Ureter (tissue), 1 donor: ENCODE results near the gene SEMA7A. TPM values are rescaled to one million over a fixed set of nuclear protein-coding genes. Genes with fewer than 3 reads are reported as not detected.

Experiments used
- DNase-seq: peaks from one replicate; pipeline ENCODE4 v3.0.0-alpha.2; 2020; ENCODE audit warnings: low spot score
- total RNA-seq: library from RNA; stranded (reverse); gene quantifications from one replicate; pipeline ENCODE4 v1.2.4, GENCODE V29; 2023
- donor health status: DM: yes; HTN: yes; CAD: no.

Gene SEMA7A
- total RNA-seq, 1 donor from 2014 or later, result 2.2 TPM

DNA sequence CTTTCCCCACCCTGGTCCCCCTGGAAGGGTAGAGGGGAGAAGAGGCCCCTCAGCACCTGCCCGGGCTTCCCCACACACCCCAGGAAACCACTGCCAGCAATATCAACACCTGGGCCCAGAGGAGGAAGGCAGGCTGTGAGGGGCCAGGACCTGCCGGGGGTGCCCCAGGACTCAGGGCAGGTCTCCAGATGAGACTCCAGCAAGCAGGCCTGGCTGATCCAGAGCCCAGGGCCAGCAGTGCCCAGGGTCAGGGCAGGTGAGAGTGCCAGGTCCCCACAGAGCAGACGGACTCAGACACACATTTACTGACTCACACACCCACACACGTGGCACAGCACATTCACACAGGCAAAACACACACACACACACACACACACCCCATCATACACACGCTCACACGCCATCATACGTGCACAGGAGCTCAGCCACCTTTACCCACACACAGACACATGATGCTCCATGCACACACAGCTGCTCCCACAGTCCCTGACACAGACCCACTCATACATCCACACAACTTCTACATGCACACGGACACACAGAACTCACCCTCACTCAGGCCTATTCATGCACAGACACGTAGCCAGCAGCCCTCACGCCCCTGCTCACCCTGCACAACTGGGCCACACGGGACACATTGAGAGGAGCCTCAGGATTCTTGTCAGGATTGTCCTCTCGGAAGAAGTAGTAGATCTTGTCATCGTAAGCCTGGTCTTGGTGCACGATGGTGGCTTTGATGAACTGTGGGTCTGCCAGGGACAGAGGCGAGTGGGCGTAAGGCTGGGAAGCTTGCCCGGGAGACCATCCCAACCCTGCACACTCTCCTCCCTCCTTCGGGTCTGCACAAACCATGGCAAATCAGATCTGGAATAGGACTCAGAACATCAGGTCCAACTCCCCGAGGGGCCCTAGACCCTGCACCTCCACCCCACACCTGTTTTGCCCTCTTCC lies 17.5 kb downstream of the SEMA7A start:
- DNase-seq, result no peak

DNA sequence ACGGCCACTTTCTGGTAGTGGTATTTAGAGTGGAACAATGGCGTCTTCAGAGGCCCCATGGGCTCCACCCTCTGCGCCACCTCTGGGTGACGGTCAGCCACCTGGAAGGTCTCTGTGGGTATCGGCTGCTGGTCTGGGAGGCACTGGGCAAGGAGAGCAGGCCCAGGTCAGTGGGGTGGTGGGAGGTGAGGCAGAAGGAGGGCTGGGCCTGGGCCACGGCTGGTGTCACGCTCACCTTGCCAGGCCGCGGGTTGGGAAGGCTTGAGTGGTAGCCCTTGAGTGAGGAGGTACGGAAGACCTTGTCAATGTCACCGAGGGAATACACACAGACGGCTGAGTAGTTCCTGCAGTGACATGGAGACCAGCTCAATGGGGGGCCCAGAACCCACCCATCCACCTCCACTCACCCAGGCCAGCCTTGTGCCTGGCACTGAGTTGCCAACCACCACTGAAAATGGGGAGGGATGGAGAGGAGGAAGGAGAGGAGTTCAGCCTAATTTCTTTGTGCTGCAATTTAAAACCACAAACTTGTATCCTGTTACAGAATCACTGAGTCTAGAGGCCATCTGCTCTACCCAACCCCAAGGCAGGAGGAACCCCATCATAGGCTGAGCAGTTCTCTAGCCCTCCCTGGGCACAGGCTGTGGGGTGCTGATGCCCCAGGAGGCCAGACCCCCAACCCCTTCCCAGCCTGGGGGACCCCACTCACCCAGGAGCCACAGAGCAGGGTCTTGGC lies 19.0 kb downstream of the SEMA7A start:
- DNase-seq, result no peak

DNA sequence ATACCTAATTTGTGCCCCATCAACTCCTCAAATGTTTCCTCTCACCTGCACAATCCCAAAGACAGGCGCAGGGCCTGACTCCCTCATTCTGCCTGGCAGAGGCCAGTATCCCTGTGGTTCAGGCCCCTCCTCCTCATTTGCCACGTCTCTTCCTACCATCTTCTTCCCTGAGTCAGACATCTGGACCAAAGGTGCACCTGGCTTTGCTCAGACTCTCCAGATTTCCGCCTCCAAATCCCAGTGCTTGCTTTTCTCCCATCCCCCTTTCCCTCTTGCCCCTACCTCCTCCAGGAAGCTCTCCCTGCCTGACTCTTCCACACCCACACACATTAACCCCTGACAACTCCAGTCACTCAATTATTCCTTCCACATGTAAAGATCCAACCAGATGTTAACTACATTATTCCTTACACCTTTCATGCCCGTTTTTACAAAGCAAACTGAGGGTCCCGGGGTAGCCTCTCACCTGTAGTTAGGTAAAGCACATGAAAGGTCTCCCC lies 19.6 kb downstream of the SEMA7A start:
- no peak for DNase-seq

DNA sequence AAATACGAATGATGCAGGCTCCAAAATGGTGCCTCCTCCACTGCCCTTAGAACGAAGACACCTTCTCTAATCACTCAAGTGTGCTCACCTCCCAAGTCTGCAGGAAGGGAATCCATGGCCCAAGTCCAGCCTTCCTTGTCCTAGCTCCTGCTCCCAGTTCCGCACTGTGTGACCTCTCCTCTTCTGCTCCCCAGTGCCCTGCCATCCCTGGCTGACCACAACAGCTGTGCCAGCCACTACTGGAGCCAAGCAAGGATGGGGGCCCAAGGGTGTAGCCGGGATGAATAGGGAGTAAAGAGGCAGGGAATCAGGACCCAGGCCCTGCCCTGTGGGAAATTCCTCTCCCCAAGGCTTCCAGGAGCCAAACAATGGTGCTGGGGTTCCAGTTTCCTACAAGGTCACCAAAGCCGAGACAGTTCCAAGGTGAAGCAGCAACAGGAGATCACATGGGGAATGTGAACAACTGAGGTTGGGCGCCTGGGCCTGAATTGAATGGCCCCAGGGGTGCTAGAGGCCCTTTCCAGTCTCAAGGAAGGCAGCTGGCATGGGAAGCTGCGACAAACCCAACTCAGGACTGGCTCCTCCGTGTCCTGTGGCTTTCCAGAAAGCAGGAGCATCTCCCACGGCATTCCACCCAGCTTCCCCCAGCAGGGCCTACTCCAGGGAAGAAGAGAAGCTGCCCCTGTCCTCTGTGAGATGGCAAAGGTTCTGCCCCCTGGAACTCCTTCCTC lies 20.2 kb downstream of the SEMA7A start:
- DNase-seq, result no peak

DNA sequence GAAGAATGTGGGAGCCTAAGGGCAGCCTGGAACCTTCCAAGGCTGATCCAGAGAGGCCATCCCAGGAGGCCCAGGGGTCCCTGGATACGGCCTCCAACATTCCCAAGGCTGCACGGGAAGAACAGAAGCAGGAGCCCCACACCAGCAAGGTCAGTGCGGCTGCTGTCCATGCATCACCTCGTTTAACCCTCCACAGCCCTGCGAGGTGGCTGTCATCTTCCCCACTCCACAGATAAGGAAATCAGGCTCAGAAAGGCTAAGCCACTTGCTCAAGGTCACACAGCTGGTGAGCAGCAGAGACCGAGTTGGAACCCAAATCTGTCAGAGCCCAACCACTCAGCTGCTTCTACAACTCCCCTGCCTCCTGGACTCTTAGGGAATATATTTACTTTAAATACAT lies 21.6 kb downstream of the SEMA7A start:
- DNase-seq, result no peak

DNA sequence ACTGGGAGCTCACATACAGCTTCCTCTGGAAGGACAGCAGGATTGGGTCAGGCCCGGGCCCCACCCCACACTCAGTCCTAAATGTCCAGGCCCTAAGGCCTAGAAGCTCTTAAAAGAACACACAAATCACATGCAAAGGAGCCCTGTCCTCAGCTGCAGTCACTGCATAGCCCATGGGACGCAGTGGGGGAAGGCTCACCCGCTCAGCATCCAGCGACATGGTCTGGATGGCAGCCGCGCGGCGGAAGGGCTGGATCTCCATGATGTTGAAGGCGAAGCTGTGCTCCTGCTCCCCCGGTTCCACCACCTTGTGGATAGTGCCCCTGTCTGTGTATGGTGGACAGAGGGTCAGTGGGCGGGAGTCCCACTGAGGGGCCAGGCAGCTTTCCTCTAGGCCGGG lies 22.1 kb downstream of the SEMA7A start:
- no peak for DNase-seq

DNA sequence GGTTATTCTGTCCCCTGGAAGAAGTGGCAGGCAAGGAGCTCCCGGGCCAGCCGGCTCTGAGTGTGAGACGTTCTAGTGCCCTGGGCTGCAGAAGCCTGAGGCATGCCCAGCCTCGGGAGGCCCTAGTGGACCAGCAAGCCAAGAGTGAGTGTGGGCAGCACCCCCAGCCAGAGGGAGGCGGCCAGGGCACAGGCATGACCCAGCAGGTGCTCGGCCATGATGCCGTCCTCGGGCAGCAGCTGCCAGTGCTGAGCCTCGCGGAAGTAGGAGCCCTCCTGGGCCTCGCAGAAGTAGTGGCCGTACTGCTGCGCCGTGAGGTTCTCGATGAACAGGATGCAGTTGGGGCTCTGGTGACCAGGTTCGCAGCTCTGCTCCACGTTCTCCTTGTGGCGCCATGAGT lies 23.3 kb downstream of the SEMA7A start:
- no peak for DNase-seq

DNA sequence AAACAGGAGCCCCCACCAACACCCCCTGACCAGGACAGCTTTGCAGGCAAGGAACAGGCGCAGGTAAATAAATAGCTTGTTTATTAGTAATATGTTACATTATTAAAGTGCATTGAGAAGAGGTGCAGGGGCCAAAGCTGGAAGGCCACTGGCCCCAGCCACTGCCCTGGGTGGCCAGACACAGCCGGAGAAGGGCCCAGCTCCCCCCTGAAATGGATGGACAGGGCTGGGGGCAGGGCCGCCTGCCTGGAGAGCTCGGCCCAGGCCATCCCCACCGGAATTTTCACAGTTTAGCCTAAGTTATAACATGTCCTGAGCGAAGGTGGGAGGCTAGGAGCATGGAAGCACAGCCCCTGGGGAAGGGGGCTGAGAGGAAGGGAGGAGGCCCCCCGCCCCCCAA lies 24.5 kb downstream of the SEMA7A start:
- no peak for DNase-seq

DNA sequence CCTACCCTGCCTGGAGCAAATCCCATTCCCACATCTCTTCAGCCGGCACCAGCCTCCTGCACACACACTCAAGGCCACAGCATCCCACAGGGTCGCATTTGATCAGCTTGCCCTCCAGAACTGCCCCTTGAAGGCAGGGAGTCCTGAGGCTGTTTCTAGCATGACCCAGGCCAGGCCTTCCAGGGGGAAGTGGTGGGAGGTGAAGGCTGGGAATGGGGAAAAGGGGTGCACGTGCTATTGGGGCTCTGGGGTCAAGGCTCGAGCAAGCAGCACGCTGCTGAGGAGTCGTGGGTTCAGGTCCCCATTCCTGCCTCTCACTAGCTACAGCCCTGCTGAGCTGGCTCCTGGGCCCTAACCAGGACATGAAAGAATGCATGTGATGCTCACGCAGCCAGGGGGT lies 24.9 kb downstream of the SEMA7A start:
- no peak for DNase-seq

DNA sequence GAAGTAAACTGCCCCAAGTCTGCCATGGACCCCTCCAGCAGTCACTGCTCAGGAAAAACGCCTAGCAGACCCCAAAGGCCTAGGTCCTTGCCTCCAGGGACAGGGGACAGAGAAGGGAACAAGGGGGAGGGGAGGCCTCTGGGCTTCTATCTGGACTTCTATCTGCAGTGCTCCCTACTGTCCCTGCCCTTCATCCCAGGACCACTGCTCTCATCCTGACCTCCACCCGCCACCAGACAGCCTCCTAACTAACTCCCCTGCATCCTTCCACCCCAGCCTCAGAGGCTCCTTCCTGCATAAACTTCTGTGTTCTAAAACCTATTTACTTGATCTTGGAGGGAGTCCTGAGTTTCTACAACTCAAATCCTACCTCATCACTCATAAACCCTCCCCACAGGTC lies 25.4 kb downstream of the SEMA7A start:
- no peak for DNase-seq

DNA sequence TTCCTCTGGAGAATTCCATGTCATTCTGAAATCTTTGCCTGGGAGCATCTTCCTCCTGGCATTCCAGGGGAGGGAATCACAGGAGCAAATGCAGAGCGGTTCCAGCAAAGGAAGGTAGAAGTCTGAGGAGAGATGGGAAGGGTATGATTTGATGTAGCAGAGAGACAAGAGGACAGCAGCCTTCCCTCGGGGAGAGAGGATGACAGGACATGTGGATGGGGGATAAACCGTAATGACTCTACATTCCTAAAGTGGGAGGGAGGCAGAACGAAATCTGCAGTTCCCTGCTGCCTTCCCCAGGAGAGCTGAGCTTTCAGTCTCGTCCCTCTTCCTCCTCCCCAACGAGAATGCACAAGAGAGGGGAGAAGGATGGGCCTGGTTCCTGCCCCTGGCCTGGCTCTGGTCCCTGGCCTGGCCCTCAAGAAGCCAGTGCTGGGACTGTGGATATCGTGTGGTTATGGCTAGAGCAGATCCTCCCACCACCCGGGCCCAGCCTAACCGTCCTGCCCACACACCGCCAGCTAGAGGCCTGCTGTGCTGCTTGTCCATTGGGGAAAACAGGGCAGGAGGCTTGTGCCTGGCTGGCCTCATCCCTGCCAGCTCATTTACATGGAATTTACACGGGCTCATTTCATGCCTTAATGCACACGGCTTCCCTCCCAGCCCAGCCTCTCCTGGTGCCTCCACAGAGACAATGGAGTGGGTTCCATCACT lies 26.6 kb downstream of the SEMA7A start:
- no peak for DNase-seq

DNA sequence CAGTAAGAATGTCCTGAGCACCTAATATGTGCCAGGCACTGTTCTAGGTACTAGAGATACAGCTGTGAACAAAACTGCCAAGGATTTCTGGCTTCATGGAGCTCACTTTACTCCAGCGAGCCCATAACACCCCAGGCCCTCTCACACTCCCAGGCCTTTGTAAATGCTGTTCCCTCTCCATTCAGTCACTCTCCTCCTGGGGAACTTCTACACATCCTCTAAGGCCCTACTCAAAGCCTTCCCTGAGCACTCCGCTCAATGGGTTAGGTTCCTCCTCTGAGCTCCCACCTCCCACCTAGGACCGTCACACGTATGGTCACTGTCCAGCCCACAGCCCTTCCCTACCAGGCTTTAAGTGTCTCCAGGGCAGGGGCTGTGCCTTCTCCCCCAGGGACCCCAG lies 27.2 kb downstream of the SEMA7A start:
- DNase-seq, result no peak

DNA sequence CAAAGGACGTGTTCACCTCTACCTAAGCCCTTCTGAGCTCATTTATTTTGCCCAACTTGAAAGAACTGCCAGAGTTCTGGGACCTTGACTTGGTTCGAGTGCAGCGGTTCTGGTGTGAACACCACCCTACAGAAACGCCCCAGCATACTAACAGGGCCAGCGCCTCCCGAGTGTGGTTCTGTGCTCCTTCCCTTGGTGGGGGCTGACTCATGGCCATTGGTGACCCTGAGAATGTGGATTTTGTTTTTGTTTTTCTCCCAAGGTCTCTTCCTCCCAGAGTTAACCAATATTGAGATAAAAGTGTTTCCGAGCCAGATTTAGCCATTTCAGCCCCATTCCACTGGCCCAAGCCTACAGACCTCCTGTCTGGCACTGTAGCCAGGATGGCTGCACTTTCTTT lies 27.9 kb downstream of the SEMA7A start:
- no peak for DNase-seq

DNA sequence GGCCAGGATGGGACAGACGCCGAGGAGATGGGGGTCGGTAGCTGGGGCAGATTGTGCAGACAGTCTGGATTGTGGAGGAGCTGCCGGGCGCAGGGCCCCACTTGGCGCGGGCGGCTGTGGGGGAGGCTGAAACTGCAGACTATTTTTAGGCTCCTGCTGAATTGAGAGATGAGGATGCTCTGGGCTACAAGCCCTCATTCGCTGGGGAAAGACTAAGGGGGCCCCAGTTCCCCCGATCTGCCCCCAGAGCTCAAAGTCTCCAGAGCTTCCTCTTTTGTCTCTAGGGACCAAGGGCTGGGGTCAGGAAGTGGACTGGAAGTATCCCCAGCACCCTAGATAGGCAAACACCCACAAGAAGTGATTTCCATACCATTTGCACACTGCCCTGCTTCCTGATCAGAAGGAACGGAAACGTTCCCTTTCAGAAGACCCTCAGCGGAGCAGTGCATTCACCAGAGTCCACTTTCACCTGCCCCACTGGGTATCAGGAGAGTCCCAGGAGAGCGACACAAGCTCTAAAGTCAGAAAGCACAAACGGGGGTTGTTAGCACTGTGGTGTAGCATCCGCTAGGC lies 29.7 kb downstream of the SEMA7A start:
- DNase-seq, result no peak

DNA sequence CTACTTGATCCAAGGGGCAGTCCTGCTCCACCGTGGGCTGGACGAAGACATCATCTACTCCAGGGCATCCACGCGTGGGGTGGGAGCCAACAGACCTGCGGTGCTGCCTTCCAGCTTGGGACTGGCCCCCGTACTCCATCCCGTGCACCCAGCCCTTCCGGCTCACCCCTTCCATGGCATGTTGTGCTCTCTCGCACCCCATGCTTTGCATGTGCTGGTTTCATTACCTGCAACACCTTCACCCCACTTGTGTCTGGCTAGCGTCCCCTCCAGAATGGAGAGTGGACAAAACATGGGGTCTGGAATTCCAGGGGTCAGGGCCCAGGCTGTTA lies 30.2 kb downstream of the SEMA7A start:
- no peak for DNase-seq

DNA sequence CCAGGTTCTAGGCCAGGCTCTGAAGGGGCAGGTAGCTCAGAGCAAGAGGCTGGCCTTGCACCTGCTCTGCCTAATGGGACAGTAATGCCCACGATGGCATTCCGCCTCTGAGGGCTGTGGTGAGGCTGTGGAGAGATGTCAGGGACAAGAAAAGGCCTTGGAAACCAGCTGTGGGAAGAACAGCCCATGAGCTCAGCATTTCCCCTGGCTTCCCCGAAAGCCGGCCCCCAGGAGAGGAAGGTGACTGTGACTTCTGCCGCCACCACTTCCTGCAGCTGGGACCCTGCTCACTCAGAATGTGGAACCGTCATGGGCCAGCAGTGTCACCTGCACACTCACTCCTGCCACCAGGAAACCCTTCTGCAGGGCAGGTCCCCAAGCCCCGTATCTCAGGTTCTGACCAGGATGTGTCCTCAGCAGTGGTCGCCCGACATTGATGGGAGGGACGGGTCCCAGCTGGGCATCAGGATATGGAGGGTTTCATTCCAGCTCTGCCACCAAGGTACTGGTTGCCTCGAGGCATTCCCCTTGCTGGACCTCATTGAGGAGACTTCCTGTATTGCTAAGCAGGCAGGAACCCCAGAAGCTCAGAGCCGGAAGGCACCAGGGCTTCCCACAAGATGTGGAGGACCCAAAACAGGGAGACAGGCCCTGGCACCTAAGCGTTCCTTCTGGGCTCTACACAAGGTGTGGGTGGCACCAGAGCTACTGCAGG lies 30.7 kb downstream of the SEMA7A start:
- no peak for DNase-seq

DNA sequence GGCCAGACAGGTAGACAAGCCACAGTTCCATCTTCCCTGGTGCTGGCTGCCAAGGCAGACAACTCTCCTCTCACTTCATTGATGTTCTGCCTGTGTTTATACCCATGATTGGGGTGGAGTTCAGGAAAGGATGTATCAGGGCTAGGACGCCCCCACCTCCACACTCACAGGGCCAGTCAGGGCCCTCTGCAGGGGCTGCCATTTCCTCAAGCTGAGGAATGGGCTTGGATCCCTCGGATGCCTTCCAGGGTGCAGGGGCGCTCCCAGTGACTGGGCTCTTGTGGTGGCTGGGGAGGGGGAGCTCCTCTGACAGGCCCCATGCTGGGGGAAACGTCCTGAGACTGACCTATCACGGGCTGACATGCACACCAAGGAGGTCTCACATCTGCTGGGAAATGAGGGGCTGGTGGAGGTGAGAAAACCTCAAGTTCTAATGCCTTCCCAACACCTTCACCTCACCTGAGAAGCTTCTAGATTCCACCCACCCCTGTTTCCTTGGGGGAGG lies 31.4 kb downstream of the SEMA7A start:
- DNase-seq, result no peak

DNA sequence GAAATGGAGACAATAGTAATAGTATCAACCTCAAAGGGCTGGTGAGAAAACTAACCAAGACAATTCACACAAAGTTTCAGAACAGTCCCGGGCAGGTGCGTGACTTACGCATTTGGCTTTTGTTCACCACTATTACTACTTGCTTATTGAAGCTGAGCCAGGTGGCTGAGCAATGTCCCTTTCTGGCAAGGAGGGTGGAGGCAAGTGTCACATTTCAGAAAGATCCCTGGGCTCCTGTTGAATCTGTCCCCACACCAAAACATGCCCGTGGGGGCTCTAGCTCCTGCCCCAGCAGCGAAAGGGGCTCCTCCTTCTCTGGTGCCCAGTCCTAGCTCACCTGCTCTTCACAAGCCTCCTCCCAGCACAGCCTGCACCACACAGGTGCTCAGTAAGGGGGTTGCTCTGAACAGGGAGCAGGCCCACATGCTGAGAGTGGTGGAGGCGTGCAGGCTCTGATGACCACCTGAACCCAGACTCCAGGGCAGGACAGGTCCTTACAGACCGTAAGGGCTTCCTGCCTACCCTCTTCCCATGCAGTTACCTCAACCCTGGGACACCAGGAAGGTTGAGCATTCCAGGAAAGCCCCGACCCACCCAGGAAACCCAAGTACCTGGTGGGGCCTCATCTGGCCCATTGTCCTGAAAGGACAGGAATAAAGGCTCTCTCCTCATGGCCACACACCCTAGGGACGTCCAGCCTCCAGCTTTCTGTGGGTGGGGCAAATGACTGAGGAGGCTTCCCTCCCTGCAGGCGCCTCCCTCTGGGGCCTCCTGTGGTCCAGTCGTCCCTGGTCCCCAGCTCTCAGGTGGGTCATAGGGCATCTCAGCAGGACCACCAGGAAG lies 32.6 kb downstream of the SEMA7A start:
- DNase-seq, result no peak

DNA sequence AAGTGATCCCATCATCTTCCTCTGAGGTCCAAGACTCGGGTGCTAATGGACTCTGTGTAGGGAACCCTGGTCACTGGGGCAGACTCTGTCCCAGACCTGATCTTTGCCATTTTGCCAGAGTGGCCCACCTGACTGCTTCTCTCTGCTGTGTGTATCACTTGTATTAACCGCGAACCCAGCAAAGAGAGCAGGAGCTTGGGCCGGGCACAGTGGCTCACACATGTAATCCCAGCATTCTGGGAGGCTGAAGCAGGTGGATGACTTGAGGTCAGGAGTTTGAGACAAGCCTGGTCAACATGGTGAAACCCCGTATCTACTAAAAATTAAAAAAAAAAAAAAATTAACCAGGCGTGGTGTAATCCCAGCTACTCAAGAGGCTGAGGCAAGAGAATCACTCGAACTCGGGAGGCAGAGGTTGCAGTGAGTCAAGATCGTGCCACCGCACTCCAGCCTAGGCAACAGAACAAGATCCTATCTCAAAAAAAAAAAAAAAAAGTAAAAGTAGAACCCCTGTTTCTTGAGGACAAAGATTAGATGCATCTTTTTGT lies 33.4 kb downstream of the SEMA7A start:
- no peak for DNase-seq
